SW 1271 (cell line): ENCODE data around the gene MS4A1.
"Not testable (repeated sequence)": the region's sequence is repeated elsewhere in the genome, so short reads cannot be mapped to it uniquely, and the experiment has no call there.

ENCODE experiments used
- DNase-seq, 2 experiments: peaks; one replicate each; lab custom pipeline; 2025; lab: John Stamatoyannopoulos, UW

MS4A1 gene

DNA sequence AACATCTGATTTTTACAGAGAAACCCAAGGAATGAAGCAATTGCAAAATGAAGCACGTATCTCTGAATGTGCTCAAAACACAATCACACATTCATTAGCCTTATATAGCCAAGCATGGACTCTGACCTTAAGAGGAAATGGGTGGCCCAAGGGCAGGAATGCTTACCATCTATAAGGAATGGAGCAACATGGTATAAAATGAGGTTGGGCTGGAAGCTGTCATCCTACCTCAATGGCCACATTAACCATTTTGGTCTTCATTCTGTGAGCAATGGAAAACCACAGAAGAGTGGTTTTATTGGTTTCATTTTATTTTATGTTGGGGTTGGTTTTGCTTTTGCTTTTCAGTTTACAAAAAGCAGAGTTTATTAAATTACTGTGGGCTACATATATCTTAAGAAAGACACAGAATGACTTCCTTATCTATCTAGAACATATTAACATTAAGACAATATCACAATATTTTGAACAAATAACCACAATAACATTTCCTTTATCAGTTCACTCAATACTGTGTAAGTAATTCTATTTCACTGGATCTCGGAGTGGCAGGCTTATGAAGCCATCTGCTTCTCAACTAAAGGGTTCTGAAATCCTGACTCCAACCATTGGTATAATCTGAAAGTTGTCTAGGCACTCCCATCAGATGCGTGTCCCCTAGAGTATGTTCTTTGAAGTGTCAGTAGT lies 48.7 kb downstream of the MS4A1 start:
- DNase-seq: no peak

DNA sequence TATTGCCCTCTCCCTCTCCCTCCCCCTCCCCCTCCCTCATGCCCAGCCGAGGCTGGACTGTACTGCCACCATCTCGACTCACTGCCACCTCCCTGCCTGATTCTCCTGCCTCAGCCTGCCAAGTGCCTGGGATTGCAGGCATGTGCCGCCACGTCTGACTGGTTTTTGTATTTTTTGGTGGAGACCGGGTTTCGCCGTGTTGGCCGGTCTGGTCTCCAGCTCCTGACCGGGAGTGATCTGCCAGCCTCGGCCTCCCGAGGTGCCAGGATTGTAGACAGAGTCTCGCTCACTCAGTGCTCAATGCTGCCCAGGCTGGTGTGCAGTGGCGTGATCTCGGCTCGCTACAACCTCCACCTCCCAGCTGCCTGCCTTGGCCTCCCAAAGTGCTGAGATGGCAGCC lies 54.0 kb downstream of the MS4A1 start:
- DNase-seq: not testable (repeated sequence)

DNA sequence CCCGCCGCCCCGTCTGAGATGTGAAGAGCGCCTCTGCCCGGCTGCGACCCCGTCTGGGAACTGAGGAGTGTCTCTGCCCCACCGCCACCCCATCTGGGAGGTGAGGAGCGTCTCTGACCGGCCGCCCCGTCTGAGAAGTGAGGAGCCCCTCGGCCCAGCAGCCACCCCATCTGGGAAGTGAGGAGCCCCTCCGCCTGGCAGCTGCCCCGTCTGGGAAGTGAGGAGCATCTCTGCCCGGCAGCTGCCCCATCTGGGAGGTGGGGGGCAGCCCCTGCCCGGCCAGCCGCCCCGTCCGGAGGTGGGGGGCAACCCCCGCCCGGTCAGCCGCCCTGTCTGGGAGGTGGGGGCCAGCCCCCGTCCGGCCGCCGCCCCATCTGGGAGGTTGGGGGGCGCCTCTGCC lies 54.6 kb downstream of the MS4A1 start:
- DNase-seq: not testable (repeated sequence)

DNA sequence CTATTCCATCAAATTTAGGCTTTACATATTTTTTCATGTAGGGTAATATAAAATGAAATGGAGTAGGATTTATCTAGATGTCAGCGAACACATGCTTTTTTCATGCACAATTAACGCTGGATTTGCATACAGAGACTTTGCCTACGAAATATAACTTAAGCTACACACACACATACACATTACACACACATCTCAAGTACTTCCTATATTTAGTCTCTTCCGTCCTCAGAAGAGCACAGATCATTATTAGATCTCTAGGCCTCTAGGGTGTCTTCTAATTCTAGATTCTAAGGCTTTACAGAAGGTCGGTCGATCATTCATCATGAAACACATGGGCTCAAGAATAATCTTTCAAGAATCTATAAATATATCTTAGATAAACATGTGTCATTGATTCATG lies 55.7 kb downstream of the MS4A1 start:
- DNase-seq: no peak

DNA sequence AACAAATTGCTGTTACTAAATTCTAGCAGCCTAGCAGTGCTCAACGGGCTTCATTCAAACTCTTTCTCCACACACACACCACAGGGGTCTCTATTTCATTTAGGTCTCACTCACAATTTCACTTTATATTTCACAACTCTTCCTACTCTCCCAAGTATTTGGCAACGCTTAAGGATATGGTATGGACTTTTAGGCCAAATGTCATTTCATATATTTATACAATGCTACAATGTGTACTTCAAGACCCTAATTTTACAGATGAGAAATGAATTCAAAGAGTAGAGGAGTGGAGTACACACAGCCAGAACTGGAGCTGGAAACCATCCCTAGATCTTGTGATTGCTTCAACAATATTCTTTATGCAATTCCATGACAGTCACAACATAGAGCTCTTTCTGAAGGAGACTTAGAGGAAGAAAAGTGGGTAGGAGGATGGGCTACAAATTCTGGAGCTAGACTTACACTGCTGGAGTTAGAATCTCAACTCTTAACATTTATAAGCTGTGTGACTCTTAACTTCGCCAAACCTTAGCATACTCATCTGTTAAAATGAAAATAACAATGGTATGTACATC lies 57.1 kb downstream of the MS4A1 start:
- no peak for DNase-seq

DNA sequence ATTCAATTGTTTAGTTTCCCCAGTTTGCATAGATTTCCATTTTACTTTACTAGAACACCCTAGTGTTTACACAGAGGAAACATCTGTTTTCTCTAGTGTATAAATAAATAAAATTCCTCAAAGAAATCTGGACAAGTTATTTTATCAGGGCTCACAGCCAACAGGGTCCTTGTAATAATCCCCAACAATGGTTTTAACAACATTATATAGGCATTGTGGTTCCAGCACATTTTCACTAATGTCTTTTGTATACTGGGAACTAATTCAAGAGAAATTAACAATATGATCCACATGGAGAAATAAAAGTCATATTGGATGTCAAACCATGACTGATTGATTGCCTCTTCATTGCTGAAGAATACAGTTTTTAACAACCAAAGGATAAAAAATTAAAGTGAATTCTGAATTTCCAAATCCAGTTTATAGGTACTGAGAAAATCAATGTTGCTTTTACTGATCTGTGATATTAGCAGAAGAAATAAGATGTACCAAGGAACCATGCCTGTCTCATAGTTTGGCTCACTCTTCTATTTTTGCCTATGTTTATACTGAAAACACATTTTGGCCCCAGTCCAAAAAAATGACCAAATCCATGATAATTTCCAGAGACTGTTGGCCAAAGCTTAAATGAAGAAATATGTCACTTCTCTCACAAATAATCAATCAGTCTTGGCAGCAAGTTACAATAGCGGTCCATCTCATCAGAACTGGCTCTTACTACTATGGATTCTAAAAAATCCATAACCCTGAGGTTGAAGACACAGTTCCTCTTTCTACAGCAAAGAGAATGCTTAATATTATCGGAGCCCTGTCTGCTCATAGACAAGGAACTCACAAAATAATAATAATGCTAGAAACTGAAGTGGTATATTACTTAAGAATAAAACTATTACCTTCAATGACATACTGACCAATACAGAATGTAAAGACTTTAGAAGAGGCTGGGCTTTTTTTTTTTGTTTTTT lies 58.1 kb downstream of the MS4A1 start:
- no peak for DNase-seq

DNA sequence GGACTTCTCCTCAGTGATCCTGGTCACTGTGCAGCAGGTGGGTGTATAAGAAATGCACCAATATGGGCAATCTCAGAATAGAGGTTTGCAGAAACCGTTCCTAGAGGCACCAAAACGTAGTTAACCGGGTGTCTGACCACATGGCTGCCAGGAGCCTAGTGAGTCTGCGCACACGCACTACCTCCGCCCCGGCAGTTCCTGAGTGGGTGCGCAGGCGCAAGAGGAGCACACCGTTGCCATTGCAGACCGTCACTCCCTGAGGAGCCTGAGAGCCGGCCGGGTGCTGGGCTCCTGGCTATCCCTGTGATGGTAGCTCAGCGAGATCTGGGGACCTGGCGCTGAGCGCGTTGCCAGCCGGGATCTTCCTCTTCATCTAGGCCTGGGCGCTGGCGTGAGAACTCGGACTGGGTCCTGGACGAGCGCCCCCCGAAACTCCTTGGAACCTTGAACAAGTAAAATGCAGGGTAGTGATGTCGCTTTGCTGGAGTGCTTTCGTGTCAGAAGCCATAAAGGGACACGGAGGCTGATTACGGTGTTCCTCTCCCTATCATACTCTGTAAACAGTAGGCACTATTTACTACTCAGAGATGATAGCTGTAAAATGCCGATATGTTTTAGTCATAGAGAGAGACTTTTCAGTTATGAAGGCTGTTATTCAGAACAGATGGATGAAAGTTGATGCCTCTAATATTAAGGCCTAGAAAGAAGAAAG lies 59.7 kb downstream of the MS4A1 start, which contains the start of gene MS4A13:
Gene MS4A13 (plus strand): TSS at position 249 of the 712 bp plus-strand sequence. CDS start 2,692 bp downstream, outside the sequence.
- no peak for DNase-seq
